RWPE1 (cell line): ENCODE results near the gene EMC10.

ENCODE experiments used
- CTCF ChIA-PET: fragments of 350-600 bp; sonication (Branson Sonifier 250); formaldehyde crosslinking; extraction: SDS; loops from one replicate; lab custom pipeline; 2021; lab: Yijun Ruan, JAX
- POLR2A ChIA-PET: fragments of 400-600 bp; formaldehyde crosslinking; extraction: SDS; loops from one replicate; lab custom pipeline; 2020; ENCODE audit warnings: antibody characterized with exemption; ENCODE audit not compliant: low non-redundant PET; lab: Yijun Ruan, JAX
- DNase-seq: peaks from one replicate; pipeline ENCODE4 v3.0.0; 2012; ENCODE audit warnings: low spot score
- H3K27ac ChIP-seq: fragments of 450-650 bp; 2 replicates; pipeline ENCODE4 v1.5.1; 2017
- TF ChIP-seq, protein P1 (sequence below): fragments of 450-650 bp; conservative IDR thresholded peaks from 2 replicates; pipeline ENCODE4 v1.5.1; 2017; ENCODE audit warnings: low read depth, mild to moderate bottlenecking

Gene EMC10

GRCh38 chr19:50488389-50489194 is 12.3 kb downstream of the EMC10 start:
- POLR2A ChIA-PET: no interaction called here
- H3K27ac ChIP-seq: no peak overlapping the region
- TF ChIP-seq, protein P1, sequence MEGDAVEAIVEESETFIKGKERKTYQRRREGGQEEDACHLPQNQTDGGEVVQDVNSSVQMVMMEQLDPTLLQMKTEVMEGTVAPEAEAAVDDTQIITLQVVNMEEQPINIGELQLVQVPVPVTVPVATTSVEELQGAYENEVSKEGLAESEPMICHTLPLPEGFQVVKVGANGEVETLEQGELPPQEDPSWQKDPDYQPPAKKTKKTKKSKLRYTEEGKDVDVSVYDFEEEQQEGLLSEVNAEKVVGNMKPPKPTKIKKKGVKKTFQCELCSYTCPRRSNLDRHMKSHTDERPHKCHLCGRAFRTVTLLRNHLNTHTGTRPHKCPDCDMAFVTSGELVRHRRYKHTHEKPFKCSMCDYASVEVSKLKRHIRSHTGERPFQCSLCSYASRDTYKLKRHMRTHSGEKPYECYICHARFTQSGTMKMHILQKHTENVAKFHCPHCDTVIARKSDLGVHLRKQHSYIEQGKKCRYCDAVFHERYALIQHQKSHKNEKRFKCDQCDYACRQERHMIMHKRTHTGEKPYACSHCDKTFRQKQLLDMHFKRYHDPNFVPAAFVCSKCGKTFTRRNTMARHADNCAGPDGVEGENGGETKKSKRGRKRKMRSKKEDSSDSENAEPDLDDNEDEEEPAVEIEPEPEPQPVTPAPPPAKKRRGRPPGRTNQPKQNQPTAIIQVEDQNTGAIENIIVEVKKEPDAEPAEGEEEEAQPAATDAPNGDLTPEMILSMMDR: no peak
- CTCF ChIA-PET: no interaction called here
- no peak for DNase-seq

DNA sequence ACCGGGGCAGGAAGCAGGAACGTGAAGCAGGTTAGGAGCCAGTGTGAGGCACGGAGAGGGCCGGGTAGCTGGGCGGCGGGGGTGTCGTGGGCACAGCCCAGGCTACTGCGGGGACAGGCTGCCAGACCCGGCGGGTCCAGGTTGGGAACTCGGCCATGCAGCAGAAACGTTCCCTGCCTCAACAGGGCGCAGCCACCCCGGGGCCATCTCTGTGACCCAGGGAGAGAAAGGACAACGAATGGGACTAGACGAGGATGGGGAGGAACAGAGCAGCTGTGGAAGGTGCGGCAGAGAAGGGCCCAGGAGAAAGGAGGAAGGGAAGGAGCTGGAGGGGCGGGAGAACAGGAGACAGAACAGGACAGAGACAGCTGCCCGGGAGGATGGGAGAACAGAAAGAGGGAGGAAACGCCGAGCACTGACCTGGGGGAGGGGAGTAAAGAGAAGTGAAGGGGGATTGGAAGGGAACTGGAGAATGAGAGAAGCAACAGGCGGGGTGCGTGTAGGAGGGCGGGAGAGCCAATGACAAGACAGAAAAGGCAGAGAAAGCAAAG is 13.2 kb downstream of the EMC10 start:
- ChIA-PET CTCF (no interaction called here), POLR2A (no interaction called here)
- H3K27ac ChIP-seq: no peak overlapping the region
- DNase-seq: no peak
- TF ChIP-seq, protein P1: no peak

DNA sequence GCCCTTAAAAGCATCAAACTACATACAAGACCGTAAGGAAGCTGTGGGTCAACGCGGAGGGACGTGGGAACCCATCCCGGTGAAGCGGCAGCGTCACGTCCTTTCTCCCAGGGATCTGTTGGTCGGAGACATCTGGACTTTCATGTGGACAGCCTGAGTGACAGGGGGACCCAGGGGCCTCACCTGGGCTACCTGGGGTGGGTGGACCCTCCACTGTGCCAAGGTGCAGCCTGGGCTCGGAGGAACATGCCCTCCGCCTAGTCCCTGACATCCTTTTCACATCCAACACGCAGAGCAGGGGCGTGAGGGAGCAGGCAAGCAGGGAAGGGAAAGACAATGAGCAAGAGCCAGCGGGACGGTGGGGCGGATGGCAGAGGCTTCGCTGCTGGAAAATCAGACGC is 14.1 kb downstream of the EMC10 start:
- H3K27ac ChIP-seq: no peak overlapping the region
- ChIA-PET CTCF (no interaction called here), POLR2A (no interaction called here)
- DNase-seq: no peak
- TF ChIP-seq, protein P1: no peak

DNA sequence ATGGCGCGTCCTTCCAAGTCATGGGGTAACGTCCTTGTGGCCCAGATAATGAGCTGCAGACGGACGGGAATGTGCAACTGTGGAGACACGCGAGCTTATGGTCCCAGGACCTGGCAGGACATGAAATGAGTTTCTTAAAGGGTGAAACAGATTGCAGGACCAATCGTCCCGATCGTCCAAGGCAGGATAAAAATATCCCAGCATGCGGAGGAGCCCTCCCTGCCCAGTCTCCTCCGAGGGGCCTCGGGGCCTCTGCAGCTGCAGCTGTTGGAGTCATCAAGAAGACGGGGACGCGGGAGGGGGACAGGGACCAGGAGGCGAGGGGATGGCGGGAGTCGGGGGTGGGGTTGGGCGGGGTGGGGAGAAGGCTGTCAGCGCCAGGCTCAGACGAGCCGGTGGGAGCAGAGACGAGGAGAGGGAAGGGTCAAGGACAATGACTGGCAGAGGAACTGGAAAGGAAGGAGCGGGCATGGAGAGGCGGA is 14.7 kb downstream of the EMC10 start:
- H3K27ac ChIP-seq: no peak overlapping the region
- POLR2A ChIA-PET: no interaction called here
- CTCF ChIA-PET: interaction anchor here (0.6 kb wide), 1 partner anchor 122 kb away, joined by 3 read pairs; no protein-coding TSS in a partner anchor
- no peak for DNase-seq
- TF ChIP-seq, protein P1: no peak

GRCh38 chr19:50492303-50493052 is 16.2 kb downstream of the EMC10 start:
- POLR2A ChIA-PET: no interaction called here
- no peak overlapping the region for H3K27ac ChIP-seq
- no peak for DNase-seq
- TF ChIP-seq, protein P1: no peak
- CTCF ChIA-PET: no interaction called here

DNA sequence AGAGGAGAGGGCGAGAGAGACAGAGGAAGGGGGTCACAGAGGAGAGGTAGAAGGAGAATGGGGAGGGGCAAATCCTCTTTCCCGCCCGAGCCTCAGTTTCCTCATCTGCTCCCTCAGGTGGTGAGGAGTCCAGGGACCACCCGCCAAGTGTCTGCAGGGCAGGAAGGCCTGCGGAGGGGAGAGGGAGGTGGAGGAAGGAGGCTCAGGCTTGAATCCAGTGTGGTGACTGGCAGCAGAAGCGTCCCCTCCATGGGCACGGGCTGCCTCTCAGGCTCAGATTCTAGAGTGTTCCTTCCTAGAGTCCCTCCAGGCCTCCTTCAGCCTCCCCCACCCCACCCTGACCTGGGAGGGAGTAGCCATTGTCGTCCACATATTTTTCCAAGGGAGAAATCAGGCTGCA is 16.9 kb downstream of the EMC10 start:
- no peak overlapping the region for H3K27ac ChIP-seq
- ChIA-PET CTCF (no interaction called here), POLR2A (no interaction called here)
- DNase-seq: no peak
- TF ChIP-seq, protein P1: no peak
